ENCODE results near the gene RBMS3. TPM values are rescaled to one million over a fixed set of nuclear protein-coding genes. Genes with fewer than 3 reads are reported as not detected.

The RBMS3 gene
- total and polyA plus RNA-seq, 2 of the 8 experiments (the other 6 are each of a cell fraction or from before 2014, with no cell fraction given) = 3.7 to 6.9 TPM

GRCh38 chr3:29318251-29318650, 37.4 kb downstream of the RBMS3 start:
- H3K4me3 ChIP-seq (ENCODE audit: extremely low read depth in 1 of 4, insufficient read depth in 2 of 4, low read depth in 3 of 4, low read length in 4 of 4) = no peak overlapping the region
- no peaks in the 10 kb centered on the region for H3K27me3 ChIP-seq (replicated peaks in 1 of 4; ENCODE audit: control insufficient read depth in 3 of 4, extremely low read depth in 1 of 4, insufficient read depth in 3 of 4, low read length in 3 of 4)
- H4K5ac ChIP-seq (ENCODE audit: insufficient read length, low read depth, low read length) = no peak overlapping the region
- DNase-seq (ENCODE audit: low read depth in 1 of 2, low spot score in 2 of 2) (no peak), FAIRE-seq (no peak)
- H4K91ac ChIP-seq (replicated peaks; ENCODE audit: insufficient read length, low read length) = no peak overlapping the region
- H3K18ac ChIP-seq (ENCODE audit: extremely low read depth, low read length) = no peak overlapping the region
- TF ChIP-seq KDM1A (IDR thresholded peaks at IDR 0.05; ENCODE audit: borderline replicate concordance, low read length) (no peak), SAP30 (IDR thresholded peaks at IDR 0.05; ENCODE audit: insufficient read depth, insufficient replicate concordance, low read length) (no peak), ATF2 (IDR thresholded peaks at IDR 0.05; ENCODE audit: low read length) (no peak), CTBP2 (IDR thresholded peaks at IDR 0.05; ENCODE audit: borderline replicate concordance, insufficient read depth, insufficient read length, low read length) (no peak), RFX5 (IDR thresholded peaks at IDR 0.05; ENCODE audit: borderline replicate concordance, low read depth, low read length) (no peak), CTCF (IDR thresholded peaks at IDR 0.05; ENCODE audit: control extremely low read depth in 1 of 3, insufficient read depth in 1 of 3, low read depth in 1 of 3, low read length in 3 of 3) (no peak), GABPA (IDR thresholded peaks at IDR 0.05; ENCODE audit: borderline replicate concordance, insufficient read depth, low read length) (no peak), YY1 (IDR thresholded peaks at IDR 0.05; ENCODE audit: low read depth, low read length) (no peak)
- H3K23me2 ChIP-seq (ENCODE audit: low read depth, low read length) = no peaks in the 10 kb centered on the region
- H2BK12ac ChIP-seq (ENCODE audit: low read depth, low read length) = no peak overlapping the region
- no peaks in the 10 kb centered on the region for H3K36me3 ChIP-seq (ENCODE audit: control insufficient read depth in 2 of 4, insufficient read depth in 4 of 4, low read length in 3 of 4)
- no peak overlapping the region for H3K14ac ChIP-seq (ENCODE audit: insufficient read length)
- WGBS, 2 experiments (ENCODE audit: extremely low coverage in 1 of 2, insufficient coverage in 1 of 2, insufficient read length in 1 of 2, insufficient replicate concordance in 2 of 2, low coverage in 1 of 2, low lambda C conversion rate in 2 of 2, missing lambda C conversion rate in 1 of 2) = 95% methylated on average over 3 of the region's 3 CpGs; no CpG with 5 or more reads in 1 of the 2 experiments
- no peak overlapping the region for H2BK120ac ChIP-seq (replicated peaks; ENCODE audit: low read depth, low read length)
- no peaks in the 10 kb centered on the region for H3K79me1 ChIP-seq (ENCODE audit: low read depth, low read length)
- no peak overlapping the region for H2AK5ac ChIP-seq (ENCODE audit: low read depth, low read length)
- H2BK20ac ChIP-seq (ENCODE audit: low read length) = no peak overlapping the region
- no peak overlapping the region for H3K4me2 ChIP-seq (ENCODE audit: insufficient read depth in 1 of 2, low read depth in 2 of 2, low read length in 2 of 2)
- no peak overlapping the region for H4K8ac ChIP-seq (ENCODE audit: extremely low read depth, insufficient read depth, low read length)
- ChIA-PET CTCF (ENCODE audit: partially characterized antibody) (interaction anchor here (0.7 to 1.2 kb wide), 2 partner anchors 9 to 228 kb away, joined by 4 read pairs; no protein-coding TSS in a partner anchor), POLR2A (ENCODE audit: partially characterized antibody) (no interaction called here)
- no peak overlapping the region for H3K27ac ChIP-seq (ENCODE audit: low read depth, low read length)
- no peak overlapping the region for H3K9ac ChIP-seq (replicated peaks in 1 of 4; ENCODE audit: extremely low read depth in 1 of 4, low read depth in 3 of 4, low read length in 3 of 4)
- H3K79me2 ChIP-seq (ENCODE audit: control insufficient read depth in 1 of 2, insufficient read depth in 2 of 2, low read length in 2 of 2) = no peaks in the 10 kb centered on the region
- H3K56ac ChIP-seq (replicated peaks; ENCODE audit: insufficient read length, low read depth, low read length) = no peak overlapping the region
- H3K4me1 ChIP-seq (replicated peaks in 1 of 4; ENCODE audit: control insufficient read depth in 3 of 4, insufficient read depth in 4 of 4, low read length in 3 of 4) = no peaks in the 10 kb centered on the region
- H4K20me1 ChIP-seq (replicated peaks in 1 of 2; ENCODE audit: control insufficient read depth in 1 of 2, insufficient read depth in 2 of 2, low read length in 2 of 2) = no peaks in the 10 kb centered on the region
- H2AFZ ChIP-seq (ENCODE audit: low read length) = no peak overlapping the region
- H3K9me3 ChIP-seq (ENCODE audit: insufficient read depth in 2 of 2, low read depth in 1 of 2, low read length in 1 of 2) = no peaks in the 10 kb centered on the region
- no peak overlapping the region for H3K4ac ChIP-seq (replicated peaks; ENCODE audit: insufficient read length, low read depth, low read length)
- no peak overlapping the region for H2BK15ac ChIP-seq (ENCODE audit: low read length)
- no peak overlapping the region for H3K23ac ChIP-seq (ENCODE audit: insufficient read length)
- no peak overlapping the region for H2BK5ac ChIP-seq (ENCODE audit: low read depth, low read length)
